ENCODE measurements around the gene LIPT1. TPM values are rescaled to one million over a fixed set of nuclear protein-coding genes. Genes with fewer than 3 reads are reported as not detected.

The LIPT1 gene
- total RNA-seq, 2 donors from 2014 or later, result 8.0 to 12.2 TPM

GRCh38 chr2:99198103-99198841 lies 43.5 kb downstream of the LIPT1 start:
- H3K27me3 Mint-ChIP-seq (ENCODE audit: insufficient read depth), result no peaks in the 10 kb centered on the region
- peak; percentile 35 for TF ChIP-seq CTCF (conservative IDR thresholded peaks at IDR 0.05)
- H3K4me3 Mint-ChIP-seq, result no peak overlapping the region

GRCh38 chr2:99200076-99200800 lies 45.5 kb downstream of the LIPT1 start:
- no peaks in the 10 kb centered on the region for H3K4me1 ChIP-seq (ENCODE audit: control insufficient read depth, insufficient read depth, low read length)
- no peak overlapping the region for H3K9ac ChIP-seq (ENCODE audit: extremely low read depth, low read length, poor library complexity, severe bottlenecking)
- 91 to 100% methylated on average over 2 to 7 of the region's 7 CpGs for WGBS, 2 experiments (ENCODE audit: insufficient coverage in 1 of 2, insufficient read length in 1 of 2)
- DNase-seq, result no peak
- H3K27me3 ChIP-seq (ENCODE audit: control insufficient read depth, insufficient read depth, low read length, poor library complexity, severe bottlenecking), result no peaks in the 10 kb centered on the region
- H3K9me3 ChIP-seq (ENCODE audit: control insufficient read depth, low read length), result peaks cover 14% of the 10 kb centered on the region
- TF ChIP-seq CTCF (conservative IDR thresholded peaks at IDR 0.05), result no peak
- Mint-ChIP-seq H3K27ac (no peak overlapping the region), H3K9me3 (peaks cover 23% of the 10 kb centered on the region), H3K27me3 (ENCODE audit: insufficient read depth) (no peaks in the 10 kb centered on the region), H3K4me3 (no peak overlapping the region), H3K4me1 (no peaks in the 10 kb centered on the region), H3K36me3 (ENCODE audit: low read depth) (peaks cover 28% of the 10 kb centered on the region)
- no peak overlapping the region for H3K4me3 ChIP-seq (ENCODE audit: low read length)
- H3K36me3 ChIP-seq (ENCODE audit: control insufficient read depth, insufficient read depth, low read length), result peaks cover 32% of the 10 kb centered on the region
- no peak overlapping the region for H3K27ac ChIP-seq (ENCODE audit: low read depth, low read length)

More at GRCh38 chr2:99198103-99198841, 43.5 kb downstream of the LIPT1 start:
- 88 to 94% methylated on average over 6 of the region's 6 CpGs for WGBS, 2 experiments (ENCODE audit: insufficient coverage in 1 of 2, insufficient read length in 1 of 2)
- no peaks in the 10 kb centered on the region for H3K27me3 ChIP-seq (ENCODE audit: control insufficient read depth, insufficient read depth, low read length, poor library complexity, severe bottlenecking)
- DNase-seq, result no peak
- H3K9me3 Mint-ChIP-seq, result peaks cover 4% of the 10 kb centered on the region
- no peaks in the 10 kb centered on the region for H3K4me1 ChIP-seq (ENCODE audit: control insufficient read depth, insufficient read depth, low read length)
- H3K36me3 ChIP-seq (ENCODE audit: control insufficient read depth, insufficient read depth, low read length), result peaks cover 46% of the 10 kb centered on the region
- no peak overlapping the region for H3K9ac ChIP-seq (ENCODE audit: extremely low read depth, low read length, poor library complexity, severe bottlenecking)
- H3K27ac ChIP-seq (ENCODE audit: low read depth, low read length), result no peak overlapping the region
- peaks cover 28% of the 10 kb centered on the region for H3K36me3 Mint-ChIP-seq (ENCODE audit: low read depth)
- peaks cover 3% of the 10 kb centered on the region for H3K9me3 ChIP-seq (ENCODE audit: control insufficient read depth, low read length)
- H3K27ac Mint-ChIP-seq, result no peak overlapping the region
- H3K4me1 Mint-ChIP-seq, result no peaks in the 10 kb centered on the region
- H3K4me3 ChIP-seq (ENCODE audit: low read length), result no peak overlapping the region

- Histone ChIP-seq H3K9me3 (ENCODE audit: control insufficient read depth, low read length) (peaks cover 25% of the 10 kb centered on the region), H3K27me3 (ENCODE audit: control insufficient read depth, insufficient read depth, low read length, poor library complexity, severe bottlenecking) (no peaks in the 10 kb centered on the region), H3K9ac (ENCODE audit: extremely low read depth, low read length, poor library complexity, severe bottlenecking) (no peak overlapping the region), H3K27ac (ENCODE audit: low read depth, low read length) (no peak overlapping the region), H3K4me1 (ENCODE audit: control insufficient read depth, insufficient read depth, low read length) (no peaks in the 10 kb centered on the region), H3K4me3 (ENCODE audit: low read length) (no peak overlapping the region), H3K36me3 (ENCODE audit: control insufficient read depth, insufficient read depth, low read length) (peaks cover 14% of the 10 kb centered on the region)
- Mint-ChIP-seq H3K4me3 (no peak overlapping the region), H3K36me3 (ENCODE audit: low read depth) (peaks cover 28% of the 10 kb centered on the region), H3K9me3 (peaks cover 40% of the 10 kb centered on the region), H3K27me3 (ENCODE audit: insufficient read depth) (no peaks in the 10 kb centered on the region), H3K4me1 (no peaks in the 10 kb centered on the region), H3K27ac (no peak overlapping the region)
- DNase-seq, result no peak
- 86 to 91% methylated on average over 1 to 4 of the region's 4 CpGs for WGBS, 2 experiments (ENCODE audit: insufficient coverage in 1 of 2, insufficient read length in 1 of 2)
- TF ChIP-seq CTCF (conservative IDR thresholded peaks at IDR 0.05), result peak; percentile 69
These were observed 47.4 kb downstream of the LIPT1 start for GRCh38 chr2:99201959-99202678.

Data from endodermal cell (in vitro differentiated cells).